ENCODE data around the gene ZNF784.

GRCh38 chr19:55635856-55636440, 11.6 kb upstream of the ZNF784 start:
- TF ChIP-seq, protein P1, sequence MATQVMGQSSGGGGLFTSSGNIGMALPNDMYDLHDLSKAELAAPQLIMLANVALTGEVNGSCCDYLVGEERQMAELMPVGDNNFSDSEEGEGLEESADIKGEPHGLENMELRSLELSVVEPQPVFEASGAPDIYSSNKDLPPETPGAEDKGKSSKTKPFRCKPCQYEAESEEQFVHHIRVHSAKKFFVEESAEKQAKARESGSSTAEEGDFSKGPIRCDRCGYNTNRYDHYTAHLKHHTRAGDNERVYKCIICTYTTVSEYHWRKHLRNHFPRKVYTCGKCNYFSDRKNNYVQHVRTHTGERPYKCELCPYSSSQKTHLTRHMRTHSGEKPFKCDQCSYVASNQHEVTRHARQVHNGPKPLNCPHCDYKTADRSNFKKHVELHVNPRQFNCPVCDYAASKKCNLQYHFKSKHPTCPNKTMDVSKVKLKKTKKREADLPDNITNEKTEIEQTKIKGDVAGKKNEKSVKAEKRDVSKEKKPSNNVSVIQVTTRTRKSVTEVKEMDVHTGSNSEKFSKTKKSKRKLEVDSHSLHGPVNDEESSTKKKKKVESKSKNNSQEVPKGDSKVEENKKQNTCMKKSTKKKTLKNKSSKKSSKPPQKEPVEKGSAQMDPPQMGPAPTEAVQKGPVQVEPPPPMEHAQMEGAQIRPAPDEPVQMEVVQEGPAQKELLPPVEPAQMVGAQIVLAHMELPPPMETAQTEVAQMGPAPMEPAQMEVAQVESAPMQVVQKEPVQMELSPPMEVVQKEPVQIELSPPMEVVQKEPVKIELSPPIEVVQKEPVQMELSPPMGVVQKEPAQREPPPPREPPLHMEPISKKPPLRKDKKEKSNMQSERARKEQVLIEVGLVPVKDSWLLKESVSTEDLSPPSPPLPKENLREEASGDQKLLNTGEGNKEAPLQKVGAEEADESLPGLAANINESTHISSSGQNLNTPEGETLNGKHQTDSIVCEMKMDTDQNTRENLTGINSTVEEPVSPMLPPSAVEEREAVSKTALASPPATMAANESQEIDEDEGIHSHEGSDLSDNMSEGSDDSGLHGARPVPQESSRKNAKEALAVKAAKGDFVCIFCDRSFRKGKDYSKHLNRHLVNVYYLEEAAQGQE (IDR thresholded peaks at IDR 0.05; ENCODE audit: low read depth): no peak
- TF ChIP-seq EP300 (IDR thresholded peaks at IDR 0.05; ENCODE audit: borderline replicate concordance) (no peak), TAF1 (IDR thresholded peaks at IDR 0.05; ENCODE audit: low read depth) (no peak)

All from Ishikawa (cell line).